Fibroblast of skin of left biceps (primary cell): Measurements from ENCODE around the gene PIP4K2B.

ENCODE experiments used
- DNase-seq, 2 experiments: peaks; one replicate each; pipeline ENCODE4 v3.0.0-alpha.2; 2013; ENCODE audit warnings: low read depth in 2 of 2

The PIP4K2B gene

GRCh38 chr17:38779965-38780752 lies 19.2 kb downstream of the PIP4K2B start:
- DNase-seq, result no peak

- no peak for DNase-seq
Observed at GRCh38 chr17:38777641-38778250, 21.6 kb downstream of the PIP4K2B start.

- DNase-seq, result no peak
Observed at GRCh38 chr17:38773258-38773657, 26.1 kb downstream of the PIP4K2B start.

GRCh38 chr17:38768417-38768816 lies 30.9 kb downstream of the PIP4K2B start:
- DNase-seq, result no peak

- no peak for DNase-seq
Observed at GRCh38 chr17:38766341-38766740, 33.0 kb downstream of the PIP4K2B start.

GRCh38 chr17:38762231-38762630 lies 37.1 kb downstream of the PIP4K2B start:
- no peak for DNase-seq

GRCh38 chr17:38761612-38762011 lies 37.7 kb downstream of the PIP4K2B start:
- no peak for DNase-seq

GRCh38 chr17:38753071-38753506 lies 46.3 kb downstream of the PIP4K2B start:
- no peak for DNase-seq

- peak; percentile 97 to 98 for DNase-seq
Observed at GRCh38 chr17:38752308-38753070, 46.9 kb downstream of the PIP4K2B start, which contains the start of gene PSMB3. PSMB3 (plus strand) TSS chr17:38752741; CDS start chr17:38752827, 86 bp downstream.

- peak; percentile 68 to 76 for DNase-seq
Observed at GRCh38 chr17:38751808-38752307, 47.5 kb downstream of the PIP4K2B start.

- DNase-seq, result no peak
Observed at GRCh38 chr17:38751144-38751807, 48.1 kb downstream of the PIP4K2B start.

- DNase-seq, result no peak
Observed at GRCh38 chr17:38750312-38751121, 48.8 kb downstream of the PIP4K2B start.

- no peak for DNase-seq
Observed at GRCh38 chr17:38750044-38750311, 49.4 kb downstream of the PIP4K2B start.

GRCh38 chr17:38749223-38750043 lies 49.9 kb downstream of the PIP4K2B start:
- DNase-seq, result no peak

GRCh38 chr17:38748892-38749222 lies 50.5 kb downstream of the PIP4K2B start:
- DNase-seq, result no peak

- peak; percentile 78 for DNase-seq
Observed at GRCh38 chr17:38748149-38748891, 51.0 kb downstream of the PIP4K2B start, which contains the start of gene PCGF2. PCGF2 (minus strand) TSS chr17:38748336; CDS start chr17:38740402, 7,934 bp downstream.

GRCh38 chr17:38747463-38748148 lies 51.8 kb downstream of the PIP4K2B start:
- DNase-seq, result no peak

- DNase-seq, result no peak
Observed at GRCh38 chr17:38746849-38747462, 52.4 kb downstream of the PIP4K2B start.
